ENCODE measurements around the gene BBS12.

Gene BBS12

GRCh38 chr4:122692641-122693520 lies 39.6 kb upstream of the BBS12 start:
- H3K9ac ChIP-seq (ENCODE audit: low read depth, low read length, poor library complexity, severe bottlenecking), result no peak overlapping the region
- no peaks in the 10 kb centered on the region for H3K9me2 ChIP-seq (replicated peaks; ENCODE audit: low read depth, low read length)
- H3F3A ChIP-seq (ENCODE audit: low read depth), result no peaks in the 10 kb centered on the region
- no peak for TF ChIP-seq EZH2phosphoT487 (IDR thresholded peaks at IDR 0.05; ENCODE audit: borderline replicate concordance)
- TF ChIP-seq CTCF (conservative IDR thresholded peaks at IDR 0.05; ENCODE audit: low read length), result no peak
- no peaks in the 10 kb centered on the region for H3K4me1 ChIP-seq (ENCODE audit: insufficient read depth, low read length, poor library complexity, severe bottlenecking)
- H3K36me3 ChIP-seq (ENCODE audit: insufficient read depth, low read length), result no peaks in the 10 kb centered on the region
- no peak overlapping the region for H2AFZ ChIP-seq (ENCODE audit: low read length)
- H3K4me2 ChIP-seq (ENCODE audit: low read depth, low read length, poor library complexity, severe bottlenecking), result no peak overlapping the region
- H3K27me3 ChIP-seq (ENCODE audit: insufficient read depth, low read length, poor library complexity, severe bottlenecking), result peaks cover 11% of the 10 kb centered on the region
- no peaks in the 10 kb centered on the region for H3K79me2 ChIP-seq (ENCODE audit: insufficient read depth, low read length)
- no peaks in the 10 kb centered on the region for H3K9me3 ChIP-seq (ENCODE audit: insufficient read depth, low read depth, low read length)
- H4K20me1 ChIP-seq (ENCODE audit: insufficient read depth, low read length, poor library complexity, severe bottlenecking), result no peaks in the 10 kb centered on the region
- no peak overlapping the region for H3K4me3 ChIP-seq (ENCODE audit: low read length, poor library complexity, severe bottlenecking)

GRCh38 chr4:122695226-122695625 lies 37.3 kb upstream of the BBS12 start:
- no peak overlapping the region for H3K4me2 ChIP-seq (ENCODE audit: low read depth, low read length, poor library complexity, severe bottlenecking)
- no peak overlapping the region for H3K4me3 ChIP-seq (ENCODE audit: low read length, poor library complexity, severe bottlenecking)
- H2AFZ ChIP-seq (ENCODE audit: low read length), result no peak overlapping the region
- H3K36me3 ChIP-seq (ENCODE audit: insufficient read depth, low read length), result no peaks in the 10 kb centered on the region
- no peaks in the 10 kb centered on the region for H3F3A ChIP-seq (ENCODE audit: low read depth)
- H3K9ac ChIP-seq (ENCODE audit: low read depth, low read length, poor library complexity, severe bottlenecking), result no peak overlapping the region
- H4K20me1 ChIP-seq (ENCODE audit: insufficient read depth, low read length, poor library complexity, severe bottlenecking), result no peaks in the 10 kb centered on the region
- TF ChIP-seq EZH2phosphoT487 (IDR thresholded peaks at IDR 0.05; ENCODE audit: borderline replicate concordance) (no peak), CTCF (conservative IDR thresholded peaks at IDR 0.05; ENCODE audit: low read length) (no peak)
- no peaks in the 10 kb centered on the region for H3K9me2 ChIP-seq (replicated peaks; ENCODE audit: low read depth, low read length)
- H3K27me3 ChIP-seq (ENCODE audit: insufficient read depth, low read length, poor library complexity, severe bottlenecking), result peaks cover 11% of the 10 kb centered on the region
- no peaks in the 10 kb centered on the region for H3K79me2 ChIP-seq (ENCODE audit: insufficient read depth, low read length)
- H3K4me1 ChIP-seq (ENCODE audit: insufficient read depth, low read length, poor library complexity, severe bottlenecking), result no peaks in the 10 kb centered on the region
- H3K9me3 ChIP-seq (ENCODE audit: insufficient read depth, low read depth, low read length), result no peaks in the 10 kb centered on the region

- peaks cover 12% of the 10 kb centered on the region for H3K27me3 ChIP-seq (ENCODE audit: insufficient read depth, low read length, poor library complexity, severe bottlenecking)
- H3K9me2 ChIP-seq (replicated peaks; ENCODE audit: low read depth, low read length), result no peaks in the 10 kb centered on the region
- no peak overlapping the region for H3K4me2 ChIP-seq (ENCODE audit: low read depth, low read length, poor library complexity, severe bottlenecking)
- H3K36me3 ChIP-seq (ENCODE audit: insufficient read depth, low read length), result no peaks in the 10 kb centered on the region
- H3K9me3 ChIP-seq (ENCODE audit: insufficient read depth, low read depth, low read length), result no peaks in the 10 kb centered on the region
- H3K4me1 ChIP-seq (ENCODE audit: insufficient read depth, low read length, poor library complexity, severe bottlenecking), result no peaks in the 10 kb centered on the region
- TF ChIP-seq EZH2phosphoT487 (IDR thresholded peaks at IDR 0.05; ENCODE audit: borderline replicate concordance) (no peak), CTCF (conservative IDR thresholded peaks at IDR 0.05; ENCODE audit: low read length) (no peak)
- H3K9ac ChIP-seq (ENCODE audit: low read depth, low read length, poor library complexity, severe bottlenecking), result no peak overlapping the region
- no peaks in the 10 kb centered on the region for H4K20me1 ChIP-seq (ENCODE audit: insufficient read depth, low read length, poor library complexity, severe bottlenecking)
- H3K79me2 ChIP-seq (ENCODE audit: insufficient read depth, low read length), result no peaks in the 10 kb centered on the region
- no peak overlapping the region for H2AFZ ChIP-seq (ENCODE audit: low read length)
- H3F3A ChIP-seq (ENCODE audit: low read depth), result no peaks in the 10 kb centered on the region
- no peak overlapping the region for H3K4me3 ChIP-seq (ENCODE audit: low read length, poor library complexity, severe bottlenecking)
These were observed 32.3 kb upstream of the BBS12 start for GRCh38 chr4:122700178-122700725.
